ENCODE measurements around the gene WDFY4.

- no peak for TF ChIP-seq SIN3A (IDR thresholded peaks at IDR 0.05; ENCODE audit: borderline replicate concordance, insufficient read depth, low read depth, low read length)
- no peak for TF ChIP-seq CTCF (IDR thresholded peaks at IDR 0.05)
- no peak for TF ChIP-seq REST (IDR thresholded peaks at IDR 0.05; ENCODE audit: insufficient read depth in 1 of 2, low read depth in 2 of 2, low read length in 1 of 2)
Observed at GRCh38 chr10:48638158-48638557, 46.5 kb upstream of the WDFY4 start.
